ENCODE results near the gene RPS6KL1.

RPS6KL1 gene

DNA sequence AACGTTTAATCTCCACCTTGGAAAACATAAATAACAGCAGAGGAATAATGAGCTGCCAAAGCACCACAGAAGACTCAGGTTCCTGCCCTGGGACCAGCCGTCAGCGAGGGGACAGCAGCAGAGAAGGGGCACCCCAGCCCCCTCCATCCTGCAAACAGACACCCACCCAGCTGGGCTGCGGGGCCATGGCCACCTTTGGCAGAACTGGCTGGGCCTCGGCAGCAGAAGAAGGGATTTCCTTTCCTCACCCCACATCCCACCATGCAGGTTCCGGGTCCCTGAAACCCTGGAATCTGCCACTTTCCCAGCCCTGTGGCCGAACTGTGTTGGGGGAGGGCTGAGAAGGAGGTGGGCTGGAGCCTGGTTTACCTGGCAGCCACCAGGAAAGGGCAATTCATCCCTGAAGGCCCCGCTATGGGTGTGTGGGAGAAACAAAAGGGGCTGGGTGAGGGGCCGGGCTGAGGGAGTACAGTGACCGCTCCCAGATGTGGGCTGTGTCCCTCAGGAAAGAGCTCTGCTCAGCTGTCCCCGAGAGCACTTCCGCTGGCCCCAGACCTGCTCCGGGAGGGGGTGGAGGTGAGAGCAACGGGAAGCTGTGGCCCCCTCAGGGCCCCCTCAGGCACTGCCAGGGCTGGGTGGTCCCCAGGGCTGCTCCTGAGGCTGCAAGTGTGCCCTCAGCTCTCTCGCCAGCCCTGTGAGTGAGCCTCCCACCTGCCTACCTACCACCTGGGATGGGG lies 28.6 kb upstream of the RPS6KL1 start:
- no peak for DNase-seq

DNA sequence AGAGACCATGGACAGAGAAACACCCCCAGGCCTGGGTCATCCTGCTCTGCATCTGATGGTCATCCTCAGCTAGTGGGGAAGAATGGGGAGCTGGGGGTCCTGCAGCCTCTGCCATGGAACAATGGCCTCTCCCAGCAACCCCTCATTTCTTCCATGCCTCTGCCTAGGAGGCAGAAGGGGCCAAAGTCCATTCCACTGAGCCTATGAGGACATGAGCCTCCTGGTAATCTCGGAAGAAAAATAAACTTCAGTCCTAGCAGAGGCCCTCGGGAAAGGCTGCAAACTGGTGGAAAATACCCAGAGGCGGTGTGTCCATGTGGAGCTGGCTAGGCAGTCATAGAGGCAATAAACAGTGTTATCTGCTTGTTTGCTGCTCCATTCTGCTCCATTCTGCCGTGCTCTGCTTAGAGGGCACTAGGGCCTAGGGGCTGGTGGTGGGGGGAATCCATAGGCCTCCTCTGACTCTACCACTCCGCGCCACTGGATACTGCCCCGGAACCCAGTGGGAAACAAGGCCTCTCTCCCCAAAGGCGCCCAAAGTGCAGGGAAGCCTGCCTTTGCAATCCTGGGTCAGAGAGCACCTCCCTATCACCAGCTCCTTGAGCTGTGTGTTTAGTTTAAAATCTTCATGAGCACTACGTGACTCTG lies 27.9 kb upstream of the RPS6KL1 start:
- DNase-seq: no peak

DNA sequence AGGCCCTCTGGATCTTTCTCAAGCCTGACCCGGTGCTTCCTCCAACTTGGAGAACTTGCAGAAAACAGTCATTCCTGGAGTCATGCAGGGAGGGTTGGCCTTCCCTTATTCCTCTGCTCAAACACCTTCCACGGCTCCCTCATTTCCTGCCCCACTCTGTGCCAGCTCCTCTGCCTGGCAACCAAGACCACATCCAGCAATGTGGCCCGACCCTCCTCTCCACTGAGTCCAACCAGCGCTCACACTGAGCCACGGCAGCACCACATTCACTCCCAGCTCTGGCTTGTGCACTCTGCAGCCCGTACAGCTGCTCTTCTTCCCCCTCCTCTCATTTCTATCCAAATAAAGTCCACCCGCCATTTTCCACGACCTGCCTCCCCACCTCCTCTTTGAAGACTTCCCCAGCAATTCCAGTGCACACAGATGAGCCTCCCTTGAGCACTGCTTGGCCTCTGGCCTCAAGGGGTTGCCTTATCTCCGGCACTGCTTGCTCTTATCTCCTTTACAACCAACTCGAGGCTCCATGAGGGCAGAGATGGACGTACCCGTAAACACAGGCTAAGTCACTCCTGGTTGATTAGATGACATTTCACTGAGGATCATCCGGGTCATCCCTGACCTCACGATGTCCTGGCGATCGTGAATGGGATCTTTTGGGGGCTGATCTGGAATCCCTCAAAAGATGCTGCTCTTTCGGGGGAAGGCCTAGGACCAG lies 27.0 kb upstream of the RPS6KL1 start:
- DNase-seq: no peak

DNA sequence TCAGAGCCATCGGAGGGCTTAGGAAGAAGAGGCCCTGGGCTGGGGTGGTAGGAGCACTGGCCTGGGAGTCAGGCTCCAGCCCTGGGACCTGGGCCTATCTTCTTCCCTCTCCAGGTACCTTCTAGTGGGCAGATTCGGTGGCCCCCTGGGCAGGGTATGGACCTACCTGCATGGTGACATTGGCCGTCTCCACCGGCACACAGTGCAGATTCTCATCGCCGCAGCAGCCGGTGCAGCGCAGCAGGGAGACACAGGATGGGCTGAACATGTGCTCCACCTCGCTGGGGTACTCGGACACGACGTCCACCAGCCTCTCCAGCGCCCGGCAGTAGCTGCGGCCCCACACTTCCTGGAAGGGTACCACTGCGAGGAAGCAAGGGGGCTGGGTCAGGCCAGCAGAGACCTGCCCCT lies 26.1 kb upstream of the RPS6KL1 start:
- no peak for DNase-seq

DNA sequence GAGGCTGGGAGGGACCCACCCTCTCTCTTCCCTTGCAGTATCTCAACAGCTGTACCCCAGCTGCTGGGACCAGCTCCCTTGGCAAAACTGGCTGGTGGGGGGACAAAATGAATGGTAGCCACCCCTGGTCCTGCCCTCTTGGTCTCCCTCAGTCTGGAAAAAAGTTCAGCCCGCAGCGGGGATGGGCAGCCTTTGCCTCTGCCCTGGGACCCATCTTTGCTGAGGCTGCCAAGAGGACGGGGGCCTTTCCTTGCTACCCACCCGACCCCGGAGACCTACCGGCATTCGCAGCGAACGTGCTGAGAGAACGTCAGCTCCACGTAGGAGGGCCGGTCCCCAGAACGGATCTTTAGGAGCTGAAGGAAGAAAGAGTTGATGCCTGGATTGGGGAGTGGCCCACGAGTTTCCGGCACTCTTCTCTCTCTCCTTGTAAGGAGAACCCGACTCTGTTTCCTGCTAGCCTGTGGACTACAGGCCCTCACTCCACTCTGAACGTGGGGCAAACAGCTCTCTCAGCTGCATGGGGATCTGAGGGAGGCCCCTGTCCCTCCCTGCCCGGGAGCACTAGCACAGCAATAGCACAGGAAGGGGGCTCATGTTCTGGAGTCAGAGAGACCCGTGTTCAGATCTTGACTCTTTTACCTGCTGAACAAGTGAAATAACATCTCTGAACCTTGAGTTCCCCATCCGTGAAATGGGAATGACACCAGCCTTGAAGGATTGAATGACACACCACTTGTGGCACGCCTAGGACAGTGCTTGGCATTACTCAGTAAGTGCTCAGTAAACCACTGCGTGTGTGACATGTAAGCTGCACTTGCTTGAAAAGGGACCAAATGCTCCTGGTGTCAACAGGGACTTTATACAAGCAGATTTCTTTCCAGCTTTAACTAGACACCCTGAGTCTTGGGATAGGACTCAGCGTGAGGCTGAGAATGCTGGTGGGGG lies 25.4 kb upstream of the RPS6KL1 start:
- DNase-seq: no peak

DNA sequence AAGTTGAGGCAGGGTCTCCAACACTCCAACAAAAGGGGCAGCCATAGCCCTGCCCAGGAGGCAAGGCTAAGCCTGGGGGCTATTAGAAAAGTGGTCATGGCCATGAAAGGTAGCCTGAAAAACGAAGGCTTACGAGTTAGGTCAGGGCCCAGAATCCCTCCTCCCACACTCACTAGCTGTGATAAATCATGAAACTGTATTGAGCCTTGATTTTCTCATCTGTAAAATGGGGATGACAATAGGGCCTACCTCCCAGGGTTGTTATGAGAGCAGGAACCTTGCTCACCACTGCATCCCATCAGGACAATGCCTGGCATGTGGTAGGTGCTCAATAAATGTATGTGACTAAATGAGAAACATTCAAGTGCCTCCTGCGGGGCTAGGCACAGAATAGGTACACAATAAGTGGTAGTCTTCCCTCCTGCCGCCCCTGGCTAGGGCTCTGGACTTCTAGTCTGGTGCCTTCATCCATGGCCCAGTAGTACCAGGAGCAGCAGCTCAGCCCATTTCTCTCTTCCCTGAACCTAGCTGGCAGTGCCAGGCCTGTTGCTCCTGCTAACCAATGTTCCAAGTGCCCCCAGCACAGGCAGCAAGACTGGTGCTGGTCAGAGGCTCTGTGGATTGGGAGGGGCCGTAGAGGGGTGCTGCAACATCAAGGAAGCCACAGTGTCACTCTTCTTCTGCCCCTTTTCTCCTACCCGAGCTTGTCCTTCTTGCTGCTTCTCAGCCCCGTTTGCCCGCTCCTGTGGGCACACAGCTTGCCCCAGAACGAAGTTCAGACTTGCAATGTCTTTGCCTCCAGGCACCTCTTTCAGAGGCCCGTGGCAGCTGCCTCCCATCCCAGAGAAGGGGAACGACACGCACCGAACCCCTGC lies 24.5 kb upstream of the RPS6KL1 start:
- DNase-seq: no peak

DNA sequence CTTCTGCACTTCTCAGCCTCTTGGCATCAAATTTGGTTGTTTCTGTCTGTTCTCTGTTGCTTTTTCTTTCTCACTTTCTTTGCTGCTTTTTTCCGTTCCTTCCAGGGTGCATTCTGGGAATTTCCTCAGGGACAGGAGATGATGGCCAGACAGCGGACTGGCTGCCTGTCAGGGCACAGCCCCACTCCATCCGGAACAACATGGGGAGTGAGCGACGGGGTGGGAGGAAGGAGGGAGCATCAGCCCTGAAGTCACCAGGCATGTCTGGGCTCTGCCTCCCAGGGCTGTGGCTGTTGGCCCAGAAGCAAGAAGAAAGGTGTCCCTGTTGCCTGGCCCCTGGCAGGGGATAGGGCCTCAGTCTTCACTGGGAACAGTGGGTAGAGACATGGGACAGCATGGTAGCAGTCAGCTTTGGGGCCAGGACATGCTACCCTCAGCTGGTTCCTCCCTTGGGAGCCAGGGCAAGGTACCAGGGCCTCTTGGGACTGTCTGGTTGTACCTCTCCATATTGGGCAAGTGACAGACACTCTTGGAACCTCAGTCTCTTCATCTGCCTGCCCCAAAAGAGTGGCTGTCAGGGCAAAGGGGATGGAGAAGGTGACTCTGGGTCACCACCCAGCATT lies 23.7 kb upstream of the RPS6KL1 start:
- DNase-seq: no peak

DNA sequence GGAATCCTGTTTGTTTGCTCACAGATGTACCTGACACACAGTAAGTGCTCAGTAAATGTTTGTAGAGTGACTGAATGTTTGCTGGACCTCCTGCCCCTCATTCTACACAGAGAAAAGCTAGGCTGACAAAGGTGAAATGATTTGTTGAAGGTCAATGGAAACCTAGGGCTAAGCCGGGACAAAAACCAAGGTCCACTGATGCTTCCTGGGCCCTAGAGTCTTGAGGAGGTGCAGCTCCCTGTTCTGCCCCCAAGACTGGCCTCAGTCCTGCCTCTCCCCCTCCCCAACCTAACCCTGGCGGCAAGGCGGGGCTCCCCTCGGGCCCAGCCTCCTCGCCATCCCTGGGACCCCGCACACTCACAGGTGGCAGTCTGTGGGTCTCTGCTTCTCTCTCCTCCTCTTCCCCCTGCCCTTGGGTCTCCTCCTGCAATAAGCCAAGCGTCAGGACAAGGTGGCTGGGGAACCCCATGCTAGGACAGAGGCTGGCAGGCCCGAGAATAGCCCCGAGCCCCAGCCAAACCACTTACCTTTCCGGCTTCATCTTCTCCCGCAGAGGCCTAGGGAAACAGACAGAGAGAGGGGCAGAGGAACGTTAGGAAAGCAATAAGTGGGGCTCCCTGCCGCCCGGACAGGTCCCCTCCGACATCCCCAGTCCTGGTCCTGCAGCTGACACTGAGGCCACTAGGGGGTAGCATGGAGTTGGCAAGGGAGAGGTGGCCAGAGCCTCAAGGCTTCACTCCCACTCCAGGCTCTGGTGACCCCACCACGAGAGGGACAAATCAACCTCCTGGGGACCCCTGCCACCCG lies 23.0 kb upstream of the RPS6KL1 start:
- peak; percentile 53 for DNase-seq

DNA sequence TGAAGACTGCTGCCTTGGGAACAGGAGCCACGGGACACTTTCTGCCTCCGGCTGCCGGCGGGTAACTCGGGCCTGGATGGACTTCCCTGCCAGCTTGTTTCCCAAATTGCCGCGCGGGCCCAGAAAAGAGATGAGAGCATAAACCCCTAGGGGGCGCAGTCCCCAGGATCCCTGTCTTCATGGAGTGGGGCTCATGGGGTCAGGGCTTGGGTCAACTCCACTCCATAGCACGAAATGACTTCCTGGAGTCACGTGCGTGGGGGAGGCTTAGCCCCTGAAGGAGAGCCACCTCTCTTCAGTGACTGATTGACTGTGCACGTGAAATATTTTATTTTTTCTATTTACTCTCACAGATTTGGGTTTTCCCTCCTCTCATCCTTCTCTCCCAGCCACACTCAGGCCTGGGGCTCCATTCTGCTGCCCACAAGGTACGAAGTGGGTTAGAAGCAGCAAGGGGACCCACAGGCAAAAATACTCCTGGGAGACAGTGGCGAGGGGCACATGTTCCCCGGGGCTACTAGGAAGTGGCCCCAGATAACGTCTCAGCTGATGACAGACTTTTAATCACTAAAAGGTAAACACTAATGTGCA lies 22.3 kb upstream of the RPS6KL1 start:
- no peak for DNase-seq

DNA sequence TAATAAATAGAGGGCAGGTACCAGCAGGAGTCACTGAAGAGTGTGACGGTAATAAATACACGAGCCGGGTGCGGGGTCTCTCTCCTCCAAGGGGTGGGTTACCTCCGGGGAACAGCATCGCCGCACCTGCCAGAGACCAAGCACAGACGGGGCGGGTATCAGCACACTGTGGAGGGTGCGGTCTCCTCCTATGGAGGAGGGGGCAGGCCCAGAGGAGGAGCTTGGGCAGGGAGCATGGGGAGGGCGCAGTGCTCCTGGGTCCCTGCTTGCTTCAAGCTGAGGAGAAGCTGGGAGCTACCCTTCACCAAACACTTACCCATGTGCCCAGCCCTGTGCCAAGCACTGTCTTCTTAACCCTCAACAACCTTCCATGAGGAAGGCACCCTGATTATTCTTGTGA lies 19.5 kb upstream of the RPS6KL1 start:
- DNase-seq: no peak

DNA sequence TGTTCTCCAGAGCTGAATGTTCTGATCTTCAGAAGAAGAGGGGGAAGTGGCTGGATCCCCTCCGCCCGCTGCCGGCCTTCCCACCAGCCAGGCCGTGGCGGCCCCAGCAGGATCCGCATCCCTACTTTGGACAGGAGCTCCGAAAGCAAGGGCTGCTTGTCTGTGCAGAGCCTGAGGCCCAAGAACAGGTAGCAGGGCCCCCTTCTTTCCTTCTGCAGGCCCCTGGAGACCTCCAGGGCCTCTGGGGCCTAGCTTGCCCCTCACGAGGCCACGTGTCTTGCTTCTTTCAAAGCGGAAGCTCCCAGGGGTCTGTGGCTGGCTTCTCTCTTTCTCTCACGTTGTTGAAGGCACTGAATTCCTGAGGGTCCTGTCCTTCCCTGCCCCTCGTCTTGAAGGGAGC lies 19.1 kb upstream of the RPS6KL1 start:
- DNase-seq: no peak

DNA sequence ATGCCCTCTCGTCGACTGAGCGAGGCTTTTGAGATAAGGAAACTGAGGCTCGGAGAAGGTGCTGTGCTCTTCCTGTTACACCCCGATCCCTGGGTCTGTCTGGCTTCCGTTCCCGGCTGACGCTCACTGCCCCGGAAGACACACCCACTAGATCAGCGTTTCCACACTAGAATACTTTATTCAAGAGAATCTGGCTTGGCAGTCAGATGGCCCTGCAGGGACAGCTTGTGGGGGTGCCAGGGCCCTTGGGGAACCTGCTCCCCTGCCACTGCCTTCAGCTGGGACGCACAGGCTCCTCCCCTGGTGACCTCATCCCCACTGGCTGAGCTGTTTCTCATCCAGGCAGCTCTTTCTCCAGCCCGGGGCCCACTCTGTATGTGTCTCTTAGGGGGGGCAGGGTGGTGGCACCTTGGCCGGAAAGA lies 18.6 kb upstream of the RPS6KL1 start:
- DNase-seq: peak; percentile 45

DNA sequence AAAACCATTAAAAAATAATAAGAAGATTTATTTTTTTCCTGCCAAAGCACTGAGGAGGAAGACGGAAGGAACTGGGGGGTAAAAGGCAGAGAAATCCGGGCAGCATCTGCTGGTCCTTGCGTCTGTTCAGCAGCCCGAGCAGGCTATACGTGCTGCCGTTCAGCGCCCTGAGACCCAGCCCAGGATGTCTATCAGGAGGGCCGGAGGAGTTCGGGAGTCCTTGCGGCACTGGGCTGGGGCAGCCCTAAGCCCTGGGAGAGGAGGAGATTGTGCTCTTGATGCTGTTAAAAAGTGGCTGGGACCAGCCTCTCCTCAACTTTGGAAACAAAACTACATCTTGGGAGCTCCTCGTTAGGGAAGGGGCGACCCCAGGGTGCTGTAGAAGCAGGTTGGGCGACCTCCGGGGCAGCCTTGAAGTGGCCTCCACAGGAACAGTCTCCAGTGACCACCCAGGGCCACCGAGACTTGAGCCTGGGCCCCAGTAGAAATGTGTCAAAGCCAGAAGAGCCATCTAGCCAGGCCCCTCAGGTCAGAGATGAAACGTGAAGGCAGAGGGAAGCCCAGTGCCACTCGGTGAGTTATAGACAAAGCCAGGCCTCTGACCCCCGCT lies 18.0 kb upstream of the RPS6KL1 start:
- DNase-seq: no peak

DNA sequence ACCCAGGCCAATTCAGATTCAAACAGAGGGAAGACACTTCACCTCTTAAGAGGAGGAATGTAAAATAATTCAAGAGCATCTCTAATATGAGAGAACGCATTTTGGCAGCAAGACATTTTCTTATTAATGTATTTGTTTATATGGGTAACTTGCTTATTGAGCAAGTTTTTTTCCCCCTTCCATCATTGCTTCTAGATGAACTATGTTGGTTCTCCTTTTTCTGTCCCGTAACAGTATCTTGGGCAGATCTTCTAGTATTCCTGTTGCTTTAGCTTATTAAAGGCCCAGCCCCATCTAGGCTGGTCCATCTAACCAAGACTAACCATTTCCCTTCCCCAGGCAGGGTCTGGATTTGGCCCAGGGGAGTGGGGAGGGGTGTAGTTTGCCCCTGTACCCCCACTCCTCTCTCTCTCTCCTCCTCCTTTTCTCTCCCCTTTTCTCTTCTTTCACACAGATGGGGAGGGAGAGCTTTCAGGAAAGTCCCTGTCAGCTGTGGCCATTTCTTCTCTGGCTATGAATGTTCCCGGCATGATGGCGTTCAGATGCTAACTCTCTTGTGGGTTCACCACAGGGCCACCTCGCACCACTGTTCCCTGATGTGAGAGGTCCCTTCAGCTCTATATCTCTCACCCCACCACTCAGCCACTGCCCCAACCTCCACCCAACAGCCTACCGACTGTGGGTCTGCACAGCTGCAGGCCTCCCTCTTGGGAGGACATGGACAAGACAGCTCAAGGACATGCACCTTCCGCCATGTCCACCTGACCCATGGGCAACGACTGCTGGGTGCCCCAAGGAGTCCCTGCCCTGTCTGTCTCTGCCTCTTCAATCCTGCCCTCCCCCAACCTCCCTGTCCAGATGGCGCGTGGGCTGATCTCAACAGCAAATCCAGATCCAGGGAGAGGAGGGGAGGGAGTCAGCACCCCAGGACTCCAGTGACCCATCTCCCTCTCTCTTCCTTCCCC lies 15.8 kb upstream of the RPS6KL1 start:
- DNase-seq: no peak

DNA sequence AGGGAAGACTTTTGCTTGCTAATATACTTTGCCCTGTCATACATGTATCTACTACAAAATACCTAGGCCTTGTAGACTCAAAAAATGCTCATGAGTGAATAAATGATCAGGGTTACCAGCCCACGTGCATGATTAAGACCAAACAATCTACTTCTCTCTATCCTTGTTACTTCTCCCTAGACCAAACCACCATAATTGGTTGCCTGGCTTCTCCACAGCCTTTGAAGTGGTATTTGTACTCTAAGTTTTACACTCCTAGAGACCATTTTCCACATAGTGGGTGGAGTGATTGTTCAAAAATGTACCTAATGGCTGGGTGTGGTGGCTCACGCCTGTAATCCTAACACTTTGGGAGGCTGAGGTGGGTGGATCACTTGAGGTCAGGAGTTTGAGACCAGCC lies 14.1 kb upstream of the RPS6KL1 start:
- DNase-seq: no peak

DNA sequence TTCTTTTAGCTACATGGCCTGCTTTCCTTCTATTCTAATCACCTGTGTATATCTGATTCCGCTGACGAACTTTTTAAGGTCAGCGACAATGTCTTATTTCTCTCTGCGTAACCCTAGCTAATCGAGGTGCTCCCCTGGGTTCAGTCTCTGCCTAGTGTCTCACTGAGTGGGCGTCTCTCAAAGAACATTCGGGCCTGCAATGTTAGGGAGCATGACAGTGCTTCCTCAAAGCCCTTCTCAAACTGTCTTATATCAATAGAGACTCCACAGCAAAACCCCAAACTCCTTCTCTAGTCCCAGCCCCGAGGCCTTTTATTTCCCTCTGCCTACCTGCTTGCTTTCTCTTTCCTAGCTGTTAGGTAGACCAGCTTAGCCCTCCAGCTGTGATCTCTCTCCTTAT lies 13.7 kb upstream of the RPS6KL1 start:
- no peak for DNase-seq

DNA sequence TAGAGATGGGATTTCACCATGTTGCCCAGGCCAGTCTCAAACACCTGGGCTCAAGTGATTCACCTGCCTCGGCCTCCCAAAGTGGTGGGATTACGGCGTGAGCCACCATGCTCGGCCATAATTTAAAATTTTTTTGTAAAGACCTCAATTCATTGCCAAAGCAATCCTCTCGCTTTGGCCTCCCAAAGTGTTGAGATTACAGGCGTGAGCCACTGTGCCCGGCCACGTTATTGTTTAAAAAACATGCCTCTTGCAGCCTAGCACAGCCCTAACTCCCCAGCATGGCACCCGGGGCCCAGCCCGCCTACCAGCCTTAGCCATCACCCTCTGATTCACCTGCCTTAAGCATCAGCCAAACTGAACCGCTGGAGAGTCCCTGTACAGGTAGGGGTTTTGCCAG lies 13.1 kb upstream of the RPS6KL1 start:
- no peak for DNase-seq

DNA sequence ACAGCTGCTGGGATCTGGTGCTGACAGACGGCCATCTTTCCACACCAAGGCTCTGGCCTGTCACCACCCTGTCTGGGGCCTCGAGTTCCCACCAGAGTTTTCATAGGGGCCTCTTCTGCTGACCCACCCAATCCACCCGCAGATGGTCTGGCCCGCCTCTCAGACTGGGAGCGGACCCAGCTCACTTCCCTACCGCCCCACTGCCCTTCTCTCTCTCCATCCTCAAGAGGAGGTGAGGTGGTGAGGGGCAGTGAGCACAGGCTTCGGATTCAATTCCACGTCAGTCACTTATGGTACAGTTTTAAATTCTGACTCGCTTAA lies 12.3 kb upstream of the RPS6KL1 start:
- DNase-seq: no peak

Data from central memory CD4-positive, alpha-beta T cell (primary cell).